Subcutaneous adipose tissue (tissue), 4 donors: ENCODE data around the gene PLD2. TPM values are rescaled to one million over a fixed set of nuclear protein-coding genes. Genes with fewer than 3 reads are reported as not detected.

Experiments used
- total RNA-seq, 4 donors: library from RNA; depleted of rRNA; stranded (reverse); fragments of >200 nt; gene quantifications; one replicate each; pipeline ENCODE4 v1.1.0, GENCODE V29; 2016
- TF ChIP-seq, protein P1 (sequence below): fragments of 450-650 bp; IDR thresholded peaks from one replicate; pipeline ENCODE4 v1.5.1; 2016; ENCODE audit warnings: low read depth, mild to moderate bottlenecking, control low read depth, antibody characterized with exemption, moderate library complexity

PLD2 gene
- total RNA-seq, 4 donors from 2014 or later, result 12.6 to 25.0 (median 18.1) TPM

GRCh38 chr17:4795168-4795567, 11.8 kb upstream of the PLD2 start:
- TF ChIP-seq, protein P1, sequence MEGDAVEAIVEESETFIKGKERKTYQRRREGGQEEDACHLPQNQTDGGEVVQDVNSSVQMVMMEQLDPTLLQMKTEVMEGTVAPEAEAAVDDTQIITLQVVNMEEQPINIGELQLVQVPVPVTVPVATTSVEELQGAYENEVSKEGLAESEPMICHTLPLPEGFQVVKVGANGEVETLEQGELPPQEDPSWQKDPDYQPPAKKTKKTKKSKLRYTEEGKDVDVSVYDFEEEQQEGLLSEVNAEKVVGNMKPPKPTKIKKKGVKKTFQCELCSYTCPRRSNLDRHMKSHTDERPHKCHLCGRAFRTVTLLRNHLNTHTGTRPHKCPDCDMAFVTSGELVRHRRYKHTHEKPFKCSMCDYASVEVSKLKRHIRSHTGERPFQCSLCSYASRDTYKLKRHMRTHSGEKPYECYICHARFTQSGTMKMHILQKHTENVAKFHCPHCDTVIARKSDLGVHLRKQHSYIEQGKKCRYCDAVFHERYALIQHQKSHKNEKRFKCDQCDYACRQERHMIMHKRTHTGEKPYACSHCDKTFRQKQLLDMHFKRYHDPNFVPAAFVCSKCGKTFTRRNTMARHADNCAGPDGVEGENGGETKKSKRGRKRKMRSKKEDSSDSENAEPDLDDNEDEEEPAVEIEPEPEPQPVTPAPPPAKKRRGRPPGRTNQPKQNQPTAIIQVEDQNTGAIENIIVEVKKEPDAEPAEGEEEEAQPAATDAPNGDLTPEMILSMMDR, result no peak

DNA sequence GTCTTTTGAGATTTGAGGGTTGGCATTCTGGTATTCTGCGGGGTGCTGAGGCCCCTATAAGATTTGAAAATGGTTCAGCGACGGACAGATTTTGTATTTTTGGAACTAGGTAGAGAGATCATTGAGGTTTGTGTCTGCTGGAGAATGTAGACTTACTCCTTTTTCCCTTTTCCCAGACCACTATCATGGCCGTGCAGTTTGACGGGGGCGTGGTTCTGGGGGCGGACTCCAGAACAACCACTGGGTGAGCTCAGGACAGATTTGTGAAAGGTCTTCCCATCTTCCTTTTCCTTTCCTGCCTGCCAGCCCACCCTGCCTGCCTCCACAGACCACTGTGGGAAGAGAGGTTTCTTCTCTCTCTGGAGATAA, 10.4 kb upstream of the PLD2 start:
- TF ChIP-seq, protein P1, result no peak

DNA sequence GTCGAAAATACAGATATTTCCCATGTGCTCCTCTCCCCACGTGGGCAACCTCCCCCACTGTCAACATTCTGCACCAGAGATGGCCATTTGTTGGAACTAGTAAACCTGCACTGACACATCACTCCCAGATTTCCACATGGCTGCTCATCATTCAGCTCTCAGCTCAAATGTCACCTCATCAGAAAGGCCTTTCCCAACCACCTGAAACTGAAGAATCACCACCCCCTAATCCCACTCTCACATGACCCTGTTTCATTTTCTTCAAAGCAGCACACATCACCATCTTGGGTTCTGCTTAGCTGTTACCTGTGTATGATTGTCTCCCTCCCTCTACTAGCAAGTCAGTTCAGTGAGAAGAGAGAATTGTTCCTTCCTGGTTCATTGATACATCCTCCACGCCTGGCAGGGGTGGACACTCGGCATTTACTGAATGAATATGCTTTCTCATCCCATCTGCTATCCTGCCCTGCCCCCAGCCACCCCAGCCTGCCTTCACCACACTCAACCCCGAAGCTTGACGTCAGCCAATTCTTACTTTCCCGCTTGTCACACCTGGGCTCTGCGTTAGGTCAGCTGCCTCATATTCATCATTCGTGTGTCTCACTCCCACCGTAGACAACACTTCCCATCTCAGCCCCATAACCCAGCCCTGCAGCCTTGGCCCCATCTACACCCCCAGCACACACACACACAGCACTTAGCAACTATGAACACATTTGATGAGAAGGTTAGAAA, 6.3 kb upstream of the PLD2 start:
- TF ChIP-seq, protein P1, result no peak

DNA sequence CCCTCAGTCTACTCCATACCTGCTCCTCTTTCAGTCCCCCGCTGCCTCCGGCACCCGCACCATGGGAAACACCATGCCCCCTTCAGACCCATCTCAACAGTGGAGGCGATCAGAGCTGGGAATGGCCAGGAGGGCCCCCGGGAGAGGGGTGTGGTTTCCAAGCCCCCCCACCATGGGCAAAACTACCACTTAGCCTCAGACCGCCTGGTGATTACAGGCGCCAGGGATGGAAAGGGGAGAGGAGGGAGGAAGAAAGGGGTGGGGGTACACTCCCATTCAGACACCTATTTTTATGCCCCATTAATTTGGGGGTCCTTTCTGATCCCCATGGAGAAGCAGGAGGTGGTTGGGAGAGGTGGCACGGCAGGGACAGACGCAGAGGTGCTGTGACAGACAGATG, 4.7 kb upstream of the PLD2 start, which contains the start of gene C17orf114:
Gene C17orf114, minus strand, starts transcription at position 101 of the 400 bp plus-strand sequence.
- TF ChIP-seq, protein P1, result no peak

- TF ChIP-seq, protein P1, result no peak
Observed at GRCh38 chr17:4806456-4806776, 536 bp upstream of the PLD2 start.

DNA sequence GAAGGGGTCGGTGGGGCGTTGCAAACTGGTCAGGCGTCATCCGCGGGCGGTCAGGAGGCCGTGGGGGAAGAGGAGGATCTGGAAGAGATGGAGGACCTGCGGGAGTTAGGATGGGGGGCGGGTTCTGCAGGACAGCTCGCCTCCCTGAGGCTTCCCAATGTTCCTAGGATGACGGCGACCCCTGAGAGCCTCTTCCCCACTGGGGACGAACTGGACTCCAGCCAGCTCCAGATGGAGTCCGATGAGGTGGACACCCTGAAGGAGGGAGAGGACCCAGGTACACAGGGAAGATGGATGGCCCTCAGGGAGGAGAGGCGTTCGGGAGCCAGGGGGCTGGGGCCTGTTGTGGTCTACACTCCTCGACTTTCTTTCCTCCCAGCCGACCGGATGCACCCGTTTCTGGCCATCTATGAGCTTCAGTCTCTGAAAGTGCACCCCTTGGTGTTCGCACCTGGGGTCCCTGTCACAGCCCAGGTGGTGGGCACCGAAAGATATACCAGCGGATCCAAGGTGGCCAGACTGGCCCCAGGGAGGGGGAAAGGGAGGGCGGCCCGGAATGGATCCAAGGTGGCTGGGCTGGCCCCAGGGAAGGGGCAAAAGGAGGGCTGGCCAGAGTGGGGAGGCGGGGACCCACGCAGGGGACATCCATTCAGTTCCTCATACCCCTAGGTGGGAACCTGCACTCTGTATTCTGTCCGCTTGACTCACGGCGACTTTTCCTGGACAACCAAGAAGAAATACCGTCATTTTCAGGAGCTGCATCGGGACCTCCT, 839 bp downstream of the PLD2 start:
- TF ChIP-seq, protein P1, result no peak

GRCh38 chr17:4808378-4808767, 1.4 kb downstream of the PLD2 start:
- TF ChIP-seq, protein P1, result no peak
